CD14-positive monocyte (primary cell): ENCODE results near the gene PCDHGC3. TPM values are rescaled to one million over a fixed set of nuclear protein-coding genes. Genes with fewer than 3 reads are reported as not detected.
A peak's percentile ranks its signal among the peaks of the same experiment; 100 is the strongest.

Experiments
- DNase-seq, 3 donors: peaks; one replicate each; pipeline ENCODE4 v3.0.0-alpha.2; 2011 to 2022
- H2AFZ ChIP-seq: 2 replicates; pipeline ENCODE4 v1.6.0; 2012; ENCODE audit warnings: mild to moderate bottlenecking, low read depth, low read length, inconsistent platforms; ENCODE audit not compliant: insufficient read depth, poor library complexity, severe bottlenecking
- H3K27ac ChIP-seq, 2 donors: 1 replicate in 1 of 2; 2 replicates in 1 of 2; pipeline ENCODE4 v1.5.1; 2012 to 2013; ENCODE audit warnings: low read length in 2 of 2, control low read depth in 1 of 2, inconsistent platforms in 1 of 2, low read depth in 1 of 2, mild to moderate bottlenecking in 1 of 2
- H3K27me3 ChIP-seq, 2 donors: one replicate each; pipeline versions ENCODE4 v1.6.0 to v1.6.1; 2011 to 2013; ENCODE audit warnings: low read length in 2 of 2; ENCODE audit not compliant: control insufficient read depth in 2 of 2, insufficient read depth in 2 of 2
- H3K36me3 ChIP-seq, 2 donors: replicated peaks in 1 of 2; 1 replicate in 1 of 2; 2 replicates in 1 of 2; pipeline versions ENCODE4 v1.5.1 to v1.6.1; 2012 to 2013; ENCODE audit warnings: low read length in 2 of 2, control low read depth in 1 of 2, inconsistent platforms in 1 of 2, mild to moderate bottlenecking in 1 of 2; ENCODE audit not compliant: insufficient read depth in 2 of 2, control insufficient read depth in 1 of 2
- H3K4me1 ChIP-seq, 2 donors: 1 replicate in 1 of 2; 2 replicates in 1 of 2; pipeline versions ENCODE4 v1.5.1 to v1.6.1; 2012 to 2013; ENCODE audit warnings: low read length in 2 of 2, control low read depth in 1 of 2, inconsistent platforms in 1 of 2, mild to moderate bottlenecking in 1 of 2, moderate library complexity in 1 of 2; ENCODE audit not compliant: insufficient read depth in 2 of 2, control insufficient read depth in 1 of 2
- H3K4me2 ChIP-seq: replicated peaks from 2 replicates; pipeline ENCODE3; 2012; ENCODE audit warnings: low read length, moderate library complexity, mild to moderate bottlenecking; ENCODE audit not compliant: poor library complexity, severe bottlenecking; ENCODE audit errors: extremely low read depth
- H3K4me3 ChIP-seq, 3 experiments: fragments of 200-600 bp in 1 of 3; sonication (generic) in 1 of 3; replicated peaks in 1 of 3; 1 replicate in 2 of 3; 2 replicates in 1 of 3; pipeline ENCODE4 v1.5.1; 2011 to 2013; ENCODE audit warnings: low read length in 3 of 3, mild to moderate bottlenecking in 3 of 3, control low read depth in 2 of 3, low read depth in 2 of 3, inconsistent platforms in 1 of 3, moderate library complexity in 1 of 3
- H3K79me2 ChIP-seq: 2 replicates; pipeline ENCODE4 v1.6.0; 2012; ENCODE audit warnings: mild to moderate bottlenecking, control low read depth, inconsistent platforms, low read length, moderate library complexity; ENCODE audit not compliant: insufficient read depth
- H3K9ac ChIP-seq: 2 replicates; pipeline ENCODE4 v1.6.0; 2017; ENCODE audit warnings: low read length, mild to moderate bottlenecking; ENCODE audit not compliant: insufficient read depth, poor library complexity, severe bottlenecking
- H3K9me3 ChIP-seq, 2 donors: replicated peaks in 1 of 2; 1 replicate in 1 of 2; 2 replicates in 1 of 2; pipeline versions ENCODE4 v1.5.1 to v1.6.1; 2012 to 2013; ENCODE audit warnings: low read length in 2 of 2, control low read depth in 1 of 2; ENCODE audit not compliant: control insufficient read depth in 1 of 2, insufficient read depth in 1 of 2
- H4K20me1 ChIP-seq: 2 replicates; pipeline ENCODE4 v1.6.0; 2012; ENCODE audit warnings: mild to moderate bottlenecking, low read length, control low read depth, moderate library complexity; ENCODE audit not compliant: insufficient read depth
- H3K27ac Mint-ChIP-seq, 7 donors: one replicate each; pipeline ENCODE4 v1.8.0; 2020; ENCODE audit warnings: mild to moderate bottlenecking in 7 of 7, mixed read lengths in 7 of 7, moderate library complexity in 6 of 7, inconsistent platforms in 2 of 7
- H3K27me3 Mint-ChIP-seq, 3 donors: one replicate each; pipeline ENCODE4 v1.8.0; 2021 to 2022; ENCODE audit warnings: low read depth in 3 of 3, mild to moderate bottlenecking in 3 of 3, mixed read lengths in 3 of 3, moderate library complexity in 3 of 3, inconsistent platforms in 1 of 3
- H3K36me3 Mint-ChIP-seq, 2 donors: one replicate each; pipeline ENCODE4 v1.8.0; 2020; ENCODE audit warnings: mixed read lengths in 2 of 2, inconsistent platforms in 1 of 2, mild to moderate bottlenecking in 1 of 2
- H3K4me1 Mint-ChIP-seq: one replicate; pipeline ENCODE4 v1.8.0; 2020; ENCODE audit warnings: mild to moderate bottlenecking, mixed read lengths
- H3K4me3 Mint-ChIP-seq, 2 donors: one replicate each; pipeline ENCODE4 v1.8.0; 2020; ENCODE audit warnings: mild to moderate bottlenecking in 2 of 2, mixed read lengths in 2 of 2, moderate library complexity in 1 of 2
- H3K9me3 Mint-ChIP-seq, 7 donors: one replicate each; pipeline ENCODE4 v1.8.0; 2020 to 2022; ENCODE audit warnings: mixed read lengths in 7 of 7, mild to moderate bottlenecking in 6 of 7, moderate library complexity in 6 of 7, inconsistent platforms in 2 of 7
- CTCF ChIP-seq: fragments of 200-600 bp; IDR thresholded peaks from one replicate; pipeline ENCODE4 v1.8.0; 2022; ENCODE audit warnings: antibody characterized with exemption, mild to moderate bottlenecking
- WGBS: methylation state at CpG from one replicate; pipeline ENCODE4 v1.1.5; 2013; ENCODE audit warnings: missing lambda C conversion rate; ENCODE audit not compliant: insufficient coverage; 5-methylcytosine and 5-hydroxymethylcytosine counted together
- intact Hi-C, 2 donors: fragments of 100-400 bp; cut with micrococcal nuclease; formaldehyde crosslinking; loops; one replicate each; pipeline versions ENCODE4 v1.15.0 to v1.15.1; 2023
- polyA plus RNA-seq, 3 donors: library from polyadenylated mRNA; depleted of rRNA in 1 of 3; unstranded in 2 of 3; stranded (reverse) in 1 of 3; fragments of 300-500 nt in 2 of 3; fragments of >200 nt in 1 of 3; fragmentation: Illumina TruSeq in 2 of 3; gene quantifications; 1 replicate in 2 of 3; 2 replicates in 1 of 3; pipeline ENCODE4 v1.2.3, GENCODE V29; 2012 to 2021

PCDHGC3 gene
- polyA plus RNA-seq, 3 donors: 0.33 TPM; not detected in 2

- 40% methylated on average over 2 of the region's 3 CpGs for WGBS
- no peak overlapping the region for H3K4me3 ChIP-seq
- no peaks in the 10 kb centered on the region for H3K79me2 ChIP-seq
- H3K36me3 Mint-ChIP-seq: no peaks in the 10 kb centered on the region
- no peak overlapping the region for H3K9ac ChIP-seq
- no peaks in the 10 kb centered on the region for H4K20me1 ChIP-seq
- no peak for TF ChIP-seq CTCF
- H3K4me1 Mint-ChIP-seq: peaks cover 12% of the 10 kb centered on the region
- no peak overlapping the region for H3K27ac Mint-ChIP-seq
- H3K27ac ChIP-seq: no peak overlapping the region
- no peaks in the 10 kb centered on the region for H3K36me3 ChIP-seq
- peaks cover 0 to 15% of the 10 kb centered on the region in 2 donors for H3K9me3 ChIP-seq
- peaks cover 49 to 71% (median 70%) of the 10 kb centered on the region in 3 donors for H3K27me3 Mint-ChIP-seq
- H3K4me1 ChIP-seq: no peaks in the 10 kb centered on the region
- no peak for DNase-seq
- H3K27me3 ChIP-seq: peaks cover 42 to 83% of the 10 kb centered on the region in 2 donors
- no peak overlapping the region for H2AFZ ChIP-seq
- peak overlapping the region in 1 of 2 donors; percentile 76 for H3K4me3 Mint-ChIP-seq
- intact Hi-C loops: no loop called here
- no peak overlapping the region for H3K4me2 ChIP-seq
- peaks cover 0 to 15% (median 8%) of the 10 kb centered on the region in 7 donors for H3K9me3 Mint-ChIP-seq
These were observed 8.1 kb downstream of the PCDHGC3 start for GRCh38 chr5:141483902-141484301.

DNA sequence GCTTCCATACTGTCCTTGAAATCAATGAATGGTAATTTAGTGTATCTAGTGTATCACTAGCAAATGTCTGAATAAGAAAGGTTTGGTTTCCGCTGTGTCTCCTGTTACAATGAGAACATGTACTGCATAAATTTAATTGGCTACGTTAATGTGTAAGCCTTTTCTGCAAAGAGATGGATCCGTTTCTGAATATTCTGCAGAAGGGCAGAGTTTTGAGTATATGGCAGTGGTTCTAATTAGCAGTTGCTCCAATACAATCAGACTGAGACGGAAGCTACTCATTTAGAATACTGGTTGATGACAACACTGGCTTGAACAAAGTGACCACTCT lies 8.5 kb downstream of the PCDHGC3 start:
- H2AFZ ChIP-seq: no peak overlapping the region
- peaks cover 0 to 15% of the 10 kb centered on the region in 2 donors for H3K9me3 ChIP-seq
- no peak overlapping the region for H3K9ac ChIP-seq
- H3K4me1 ChIP-seq: no peaks in the 10 kb centered on the region
- H3K4me3 Mint-ChIP-seq: peak overlapping the region in 1 of 2 donors; percentile 76
- H4K20me1 ChIP-seq: no peaks in the 10 kb centered on the region
- H3K4me2 ChIP-seq: no peak overlapping the region
- no peak overlapping the region for H3K27ac Mint-ChIP-seq
- no peaks in the 10 kb centered on the region for H3K79me2 ChIP-seq
- no peak overlapping the region for H3K27ac ChIP-seq
- H3K27me3 ChIP-seq: peaks cover 40 to 82% of the 10 kb centered on the region in 2 donors
- no peaks in the 10 kb centered on the region for H3K36me3 ChIP-seq
- no peak overlapping the region for H3K4me3 ChIP-seq
- DNase-seq: no peak
- H3K36me3 Mint-ChIP-seq: no peaks in the 10 kb centered on the region
- intact Hi-C loops: no loop called here
- peaks cover 0 to 13% (median 8%) of the 10 kb centered on the region in 7 donors for H3K9me3 Mint-ChIP-seq
- peaks cover 51 to 74% (median 69%) of the 10 kb centered on the region in 3 donors for H3K27me3 Mint-ChIP-seq
- 24% methylated on average over 2 of the region's 4 CpGs for WGBS
- TF ChIP-seq CTCF: no peak
- peaks cover 12% of the 10 kb centered on the region for H3K4me1 Mint-ChIP-seq
